IMR-90 (cell line): ENCODE results near the gene MRPL47.

Experiments used
- BHLHE40 ChIP-seq: fragments of 150-350 bp; IDR thresholded peaks from 2 replicates; pipeline ENCODE4 v1.6.1; 2016; ENCODE audit warnings: mild to moderate bottlenecking, low read depth, low read length
- CHD1 ChIP-seq: IDR thresholded peaks from 2 replicates; pipeline ENCODE4 v1.6.1; 2012; ENCODE audit warnings: low read depth, low read length, improper control_type of control experiment
- CTCF ChIP-seq: conservative IDR thresholded peaks from 2 replicates; pipeline ENCODE4 v1.5.1; 2012; ENCODE audit warnings: mild to moderate bottlenecking, low read depth, low read length, improper control_type of control experiment
- MAZ ChIP-seq: IDR thresholded peaks from 2 replicates; pipeline ENCODE4 v1.6.1; 2012; ENCODE audit warnings: low read depth, mild to moderate bottlenecking, low read length, improper control_type of control experiment, moderate library complexity, borderline replicate concordance
- POLR2A ChIP-seq: IDR thresholded peaks from 2 replicates; pipeline ENCODE4 v1.6.1; 2012; ENCODE audit warnings: mild to moderate bottlenecking, low read depth, low read length
- RAD21 ChIP-seq: IDR thresholded peaks from 2 replicates; pipeline ENCODE4 v1.6.1; 2012; ENCODE audit warnings: low read length, improper control_type of control experiment
- RFX5 ChIP-seq: IDR thresholded peaks from 2 replicates; pipeline ENCODE4 v1.8.0; 2012; ENCODE audit warnings: low read depth, mild to moderate bottlenecking, low read length, moderate library complexity

GRCh38 chr3:179640469-179640868 lies 36.0 kb upstream of the MRPL47 start:
- TF ChIP-seq CTCF (no peak), POLR2A (no peak), RAD21 (no peak), MAZ (no peak), CHD1 (no peak), RFX5 (no peak), BHLHE40 (no peak)
